Tibial artery (tissue), 4 donors: Measurements from ENCODE around the gene BRAT1.

Experiments
- DNase-seq, 2 donors: peaks; one replicate each; pipeline ENCODE4 v3.0.0-alpha.2; 2019
- H3K27ac ChIP-seq, 2 donors: fragments of 200-600 bp; sonication (generic) in 1 of 2; 1 replicate in 1 of 2; 2 replicates in 1 of 2; pipeline ENCODE4 v1.5.1; 2018 to 2019; ENCODE audit warnings: mild to moderate bottlenecking in 1 of 2
- H3K27me3 ChIP-seq, 2 donors: fragments of 200-600 bp; sonication (generic) in 1 of 2; one replicate each; pipeline versions ENCODE4 v1.5.1 to v1.6.0; 2016 to 2019
- H3K36me3 ChIP-seq, 3 donors: fragments of 200-600 bp; sonication (generic) in 2 of 3; one replicate each; pipeline ENCODE4 v1.5.1; 2016 to 2019; ENCODE audit warnings: mild to moderate bottlenecking in 2 of 3
- H3K4me1 ChIP-seq, 4 donors: fragments of 200-600 bp; sonication (generic) in 2 of 4; 1 replicate in 3 of 4; 2 replicates in 1 of 4; pipeline ENCODE4 v1.5.1; 2016 to 2019
- H3K4me3 ChIP-seq, 2 donors: fragments of 200-600 bp; sonication (generic) in 1 of 2; 1 replicate in 1 of 2; 2 replicates in 1 of 2; pipeline ENCODE4 v1.5.1; 2018 to 2019; ENCODE audit warnings: mild to moderate bottlenecking in 2 of 2
- H3K9me3 ChIP-seq, 3 donors: fragments of 200-600 bp; sonication (generic) in 1 of 3; one replicate each; pipeline ENCODE4 v1.5.1; 2016 to 2019
- CTCF ChIP-seq, 2 experiments: fragments of 200-600 bp in 1 of 2; fragments of 450-650 bp in 1 of 2; IDR thresholded peaks; one replicate each; pipeline ENCODE4 v1.5.1; 2017 to 2019; ENCODE audit warnings: antibody characterized with exemption in 2 of 2, mild to moderate bottlenecking in 1 of 2, moderate library complexity in 1 of 2
- intact Hi-C: fragments of 100-400 bp; cut with DNase I; formaldehyde crosslinking; loops from one replicate; pipeline ENCODE4 v1.15.0; 2023; ENCODE audit warnings: low total_unique reads

Gene BRAT1

GRCh38 chr7:2526659-2527504 is 28.4 kb downstream of the BRAT1 start:
- Histone ChIP-seq H3K9me3 (no peaks in the 10 kb centered on the region), H3K27me3 (peaks cover 0 to 89% of the 10 kb centered on the region in 2 donors), H3K4me1 (peaks cover 0 to 74% (median 27%) of the 10 kb centered on the region in 4 donors), H3K27ac (no peak overlapping the region), H3K4me3 (no peak overlapping the region), H3K36me3 (peaks cover 0 to 7% (median 7%) of the 10 kb centered on the region in 3 donors)
- intact Hi-C loops, result no loop called here
- no peak for TF ChIP-seq CTCF (IDR thresholded peaks at IDR 0.05)
- DNase-seq, result no peak

GRCh38 chr7:2525658-2526630 is 29.4 kb downstream of the BRAT1 start:
- Histone ChIP-seq H3K36me3 (peaks cover 0 to 7% (median 7%) of the 10 kb centered on the region in 3 donors), H3K9me3 (no peaks in the 10 kb centered on the region), H3K27ac (no peak overlapping the region), H3K4me3 (no peak overlapping the region), H3K4me1 (peaks cover 0 to 74% (median 28%) of the 10 kb centered on the region in 4 donors), H3K27me3 (peaks cover 0 to 89% of the 10 kb centered on the region in 2 donors)
- DNase-seq, result no peak
- no peak for TF ChIP-seq CTCF (IDR thresholded peaks at IDR 0.05)
- intact Hi-C loops, result no loop called here

DNA sequence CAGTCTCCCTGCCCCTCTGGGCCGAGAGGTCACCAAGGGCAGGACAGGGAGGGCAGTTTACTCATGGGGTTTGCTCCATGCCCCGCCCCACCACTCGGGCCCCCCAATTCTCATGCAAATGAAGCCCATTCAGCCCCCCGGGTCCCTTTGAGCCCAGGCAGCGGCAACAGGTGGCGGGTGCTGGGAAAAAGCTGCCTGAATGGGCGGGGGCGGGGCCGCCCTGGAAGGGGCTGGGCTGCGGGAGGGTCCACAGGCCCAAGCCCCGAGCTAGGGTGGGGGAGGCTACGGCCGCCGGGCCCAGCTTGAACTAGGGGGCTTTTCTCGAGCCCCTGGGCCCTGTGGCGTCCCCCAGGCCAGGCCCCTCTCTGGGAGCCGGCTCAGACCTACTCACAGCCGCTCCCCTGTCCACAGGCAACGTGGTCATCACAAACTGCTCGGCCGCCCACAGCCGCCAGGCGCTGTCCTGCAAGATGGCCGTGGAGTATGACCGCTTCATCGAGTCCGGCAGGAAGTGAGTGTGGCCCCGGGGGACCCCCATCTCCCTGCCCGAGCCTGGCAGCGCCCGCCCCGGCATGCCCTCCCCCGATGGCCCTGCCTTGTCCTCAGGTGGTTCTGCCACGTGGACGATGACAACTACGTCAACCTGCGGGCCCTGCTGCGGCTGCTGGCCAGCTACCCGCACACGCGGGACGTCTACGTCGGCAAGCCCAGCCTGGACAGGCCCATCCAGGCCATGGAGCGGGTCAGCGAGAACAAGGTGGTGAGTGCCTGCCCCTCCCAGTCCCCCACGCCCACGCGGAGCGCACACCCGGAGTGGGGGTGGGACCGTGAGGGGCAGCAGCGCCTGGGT is 30.3 kb downstream of the BRAT1 start:
- Histone ChIP-seq H3K9me3 (no peaks in the 10 kb centered on the region), H3K27ac (no peak overlapping the region), H3K4me1 (peaks cover 0 to 74% (median 34%) of the 10 kb centered on the region in 4 donors), H3K36me3 (peaks cover 0 to 7% (median 7%) of the 10 kb centered on the region in 3 donors), H3K27me3 (peaks cover 0 to 89% of the 10 kb centered on the region in 2 donors), H3K4me3 (no peak overlapping the region)
- TF ChIP-seq CTCF (IDR thresholded peaks at IDR 0.05), result no peak
- intact Hi-C loops, result loop anchor here (5.0 kb wide), 1 partner anchor 37 kb away; no protein-coding TSS in a partner anchor
- DNase-seq, result no peak

DNA sequence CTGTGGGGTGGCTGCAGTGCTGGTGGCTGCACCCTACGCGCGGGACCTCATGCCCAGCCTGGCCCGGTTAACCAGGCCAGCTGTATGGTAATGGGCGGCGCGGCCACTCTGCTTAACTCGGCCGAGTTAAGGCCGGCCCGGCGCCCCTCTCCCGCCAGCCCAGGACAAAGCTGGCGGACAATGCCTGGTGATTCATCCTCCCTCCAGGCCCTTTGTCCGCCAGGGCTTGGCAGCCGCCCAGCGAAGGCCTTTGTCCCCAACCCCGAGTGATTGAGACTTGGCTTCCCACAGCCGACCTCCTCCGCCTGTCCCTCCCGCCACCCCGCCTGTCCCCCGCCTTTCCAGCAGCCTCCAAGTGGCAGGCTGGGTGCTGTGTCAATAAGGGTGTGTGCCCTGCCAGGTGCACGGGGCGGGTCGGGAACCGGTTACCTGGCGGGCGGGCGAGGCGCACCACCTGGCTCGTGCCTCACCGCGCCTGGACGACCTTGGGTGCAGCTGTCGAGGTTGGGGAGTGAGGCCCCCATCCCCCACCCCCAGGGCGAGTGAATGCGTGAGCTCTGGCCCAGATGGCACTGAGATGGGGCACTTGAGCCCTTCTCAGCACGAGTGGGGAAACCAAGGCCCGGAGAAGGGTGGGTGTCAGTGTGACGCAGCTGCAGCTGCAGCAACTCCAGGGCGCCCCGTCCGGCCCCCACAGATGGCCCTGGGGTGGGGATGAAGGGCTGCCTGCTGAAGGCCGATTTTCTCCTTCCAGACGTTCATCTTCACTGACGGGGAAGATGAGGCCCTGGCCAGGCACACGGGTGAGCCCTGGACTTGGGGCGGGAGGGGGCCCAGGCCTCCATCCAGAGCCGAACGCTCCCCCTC is 31.1 kb downstream of the BRAT1 start:
- Histone ChIP-seq H3K4me3 (no peak overlapping the region), H3K4me1 (peaks cover 0 to 69% (median 33%) of the 10 kb centered on the region in 4 donors), H3K36me3 (peaks cover 0 to 7% (median 7%) of the 10 kb centered on the region in 3 donors), H3K9me3 (no peaks in the 10 kb centered on the region), H3K27me3 (peaks cover 0 to 81% of the 10 kb centered on the region in 2 donors), H3K27ac (no peak overlapping the region)
- intact Hi-C loops, result loop anchor here (5.0 kb wide), 1 partner anchor 38 kb away; no protein-coding TSS in a partner anchor
- no peak for TF ChIP-seq CTCF (IDR thresholded peaks at IDR 0.05)
- peak in 1 of 2 donors; percentile 57 for DNase-seq
